Fibroblast of lung (primary cell): ENCODE data around the gene MYO18A.

ENCODE experiments used
- EZH2 ChIP-seq: IDR thresholded peaks from 2 replicates; pipeline ENCODE4 v1.5.1; 2012; ENCODE audit warnings: low read length, control low read depth, mild to moderate bottlenecking; ENCODE audit errors: missing control alignments
- TF ChIP-seq, protein P1 (sequence below), 2 donors: IDR thresholded peaks in 1 of 2; conservative IDR thresholded peaks in 1 of 2; 1 replicate in 1 of 2; 2 replicates in 1 of 2; pipeline ENCODE4 v1.5.1; 2011 to 2012; ENCODE audit warnings: low read length in 2 of 2, control low read depth in 1 of 2, inconsistent platforms in 1 of 2, low read depth in 1 of 2, mild to moderate bottlenecking in 1 of 2

DNA sequence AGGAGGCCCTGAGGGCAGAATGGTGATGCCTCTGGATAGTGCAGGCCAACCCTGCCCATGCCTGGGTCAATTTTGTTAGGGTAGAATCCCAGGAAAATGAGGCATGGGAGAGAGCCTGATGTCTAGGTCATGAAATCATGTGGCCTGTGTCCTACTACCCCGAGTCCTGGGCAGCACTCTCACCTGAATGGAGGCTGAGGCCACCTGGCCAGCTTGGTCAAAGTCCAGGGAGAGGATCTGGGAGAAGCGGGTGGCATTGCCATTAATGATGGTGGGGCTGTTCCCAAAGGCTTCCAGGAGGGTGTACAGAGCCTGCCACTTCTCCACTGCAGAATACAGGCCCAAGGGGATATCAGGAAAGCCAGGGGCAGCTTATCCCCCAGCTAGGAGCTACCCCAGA, 59.8 kb downstream of the MYO18A start:
- TF ChIP-seq, protein P1, sequence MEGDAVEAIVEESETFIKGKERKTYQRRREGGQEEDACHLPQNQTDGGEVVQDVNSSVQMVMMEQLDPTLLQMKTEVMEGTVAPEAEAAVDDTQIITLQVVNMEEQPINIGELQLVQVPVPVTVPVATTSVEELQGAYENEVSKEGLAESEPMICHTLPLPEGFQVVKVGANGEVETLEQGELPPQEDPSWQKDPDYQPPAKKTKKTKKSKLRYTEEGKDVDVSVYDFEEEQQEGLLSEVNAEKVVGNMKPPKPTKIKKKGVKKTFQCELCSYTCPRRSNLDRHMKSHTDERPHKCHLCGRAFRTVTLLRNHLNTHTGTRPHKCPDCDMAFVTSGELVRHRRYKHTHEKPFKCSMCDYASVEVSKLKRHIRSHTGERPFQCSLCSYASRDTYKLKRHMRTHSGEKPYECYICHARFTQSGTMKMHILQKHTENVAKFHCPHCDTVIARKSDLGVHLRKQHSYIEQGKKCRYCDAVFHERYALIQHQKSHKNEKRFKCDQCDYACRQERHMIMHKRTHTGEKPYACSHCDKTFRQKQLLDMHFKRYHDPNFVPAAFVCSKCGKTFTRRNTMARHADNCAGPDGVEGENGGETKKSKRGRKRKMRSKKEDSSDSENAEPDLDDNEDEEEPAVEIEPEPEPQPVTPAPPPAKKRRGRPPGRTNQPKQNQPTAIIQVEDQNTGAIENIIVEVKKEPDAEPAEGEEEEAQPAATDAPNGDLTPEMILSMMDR (conservative IDR thresholded peaks at IDR 0.05 in 1 of 2, IDR thresholded peaks at IDR 0.05 in 1 of 2; ENCODE audit: low read depth in 1 of 2, low read length in 2 of 2): no peak
- TF ChIP-seq EZH2: no peak
